Ascending aorta (tissue), 2 donors: ENCODE results near the gene IL32. TPM values are rescaled to one million over a fixed set of nuclear protein-coding genes. Genes with fewer than 3 reads are reported as not detected.

ENCODE experiments used
- DNase-seq, 2 donors: peaks; one replicate each; pipeline ENCODE4 v3.0.0-alpha.2; 2019; ENCODE audit warnings: low spot score in 2 of 2
- H3K27ac ChIP-seq, 2 donors: fragments of 200-600 bp; sonication (generic); one replicate each; pipeline ENCODE4 v1.5.1; 2016 to 2017; ENCODE audit warnings: mild to moderate bottlenecking in 1 of 2
- H3K27me3 ChIP-seq: fragments of 200-600 bp; sonication (generic); one replicate; pipeline ENCODE4 v1.5.1; 2017
- H3K36me3 ChIP-seq, 2 donors: fragments of 200-600 bp; sonication (generic); one replicate each; pipeline ENCODE4 v1.5.1; 2016
- H3K4me1 ChIP-seq, 2 donors: fragments of 200-600 bp; sonication (generic); one replicate each; pipeline ENCODE4 v1.5.1; 2016 to 2017; ENCODE audit warnings: mild to moderate bottlenecking in 1 of 2
- H3K4me3 ChIP-seq, 2 donors: fragments of 200-600 bp; sonication (generic); one replicate each; pipeline ENCODE4 v1.5.1; 2016 to 2017; ENCODE audit warnings: mild to moderate bottlenecking in 1 of 2
- H3K9me3 ChIP-seq, 2 donors: fragments of 200-600 bp; sonication (generic); one replicate each; pipeline ENCODE4 v1.5.1; 2016
- intact Hi-C: fragments of 100-400 bp; cut with DNase I; formaldehyde crosslinking; loops from one replicate; pipeline ENCODE4 v1.15.1; 2023
- total RNA-seq: library from RNA; depleted of rRNA; stranded (reverse); fragments of >200 nt; gene quantifications from one replicate; pipeline ENCODE4 v1.1.0, GENCODE V29; 2016
- TF ChIP-seq, protein P1 (sequence below), 3 experiments: fragments of 200-600 bp in 2 of 3; fragments of 450-650 bp in 1 of 3; sonication (generic) in 2 of 3; IDR thresholded peaks; one replicate each; pipeline ENCODE4 v1.5.1; 2016 to 2019; ENCODE audit warnings: antibody characterized with exemption in 3 of 3, mild to moderate bottlenecking in 1 of 3, moderate library complexity in 1 of 3

Gene IL32
- total RNA-seq, 1 donor from 2014 or later, result 139 TPM

DNA sequence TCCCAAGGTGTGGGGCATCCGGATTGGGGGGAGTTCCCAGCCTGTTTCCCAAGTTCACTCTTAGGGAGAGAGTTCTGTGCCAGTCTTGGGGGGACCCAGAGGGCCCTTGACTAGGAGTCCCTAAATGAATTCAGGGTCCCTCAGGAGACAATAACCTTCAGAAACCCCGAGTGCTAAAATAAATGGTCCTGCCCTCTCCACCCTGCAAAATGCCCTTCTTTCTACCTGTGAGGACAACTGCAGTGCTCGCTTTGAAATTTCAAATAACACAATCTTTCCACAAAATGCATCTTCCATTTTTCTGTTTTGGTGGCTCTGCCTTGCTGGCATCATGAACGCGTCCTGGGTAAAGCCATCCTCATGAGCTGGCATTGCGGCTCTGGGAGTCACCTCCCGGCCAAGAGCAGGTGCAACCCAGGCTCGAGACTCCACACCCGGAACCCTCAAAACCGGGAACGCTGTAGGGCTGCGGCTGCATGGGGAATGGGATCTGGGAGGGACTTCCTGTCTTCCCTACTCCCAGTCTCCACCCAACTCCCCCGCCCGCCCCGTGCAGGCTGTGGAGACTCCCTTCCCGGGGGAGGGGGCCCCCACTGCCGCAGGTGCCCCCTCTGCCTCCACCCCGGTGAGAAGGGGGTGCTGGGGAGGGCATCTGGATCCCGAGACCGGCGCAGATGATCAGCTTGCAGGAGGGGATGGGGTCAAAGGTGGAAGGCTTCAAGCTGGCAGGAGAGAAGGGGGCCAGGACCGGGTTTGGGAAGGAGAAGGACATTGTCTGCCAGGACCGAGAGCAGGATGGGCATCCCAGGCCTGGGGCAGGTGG, 46.8 kb downstream of the IL32 start, which contains the start of gene ZNF205:
TSS of gene ZNF205 (plus strand) at position 529 of the 823 bp plus-strand sequence. CDS start 845 bp downstream, outside the sequence.
- Histone ChIP-seq H3K27me3 (no peaks in the 10 kb centered on the region), H3K27ac (peak within 1 kb of the TSS; percentile 8 to 42), H3K36me3 (peaks cover 16 to 22% of the 10 kb centered on the region in 2 donors), H3K4me3 (peak within 1 kb of the TSS; percentile 62 to 84), H3K9me3 (no peaks in the 10 kb centered on the region), H3K4me1 (peaks cover under 1 to 15% of the 10 kb centered on the region in 2 donors)
- TF ChIP-seq, protein P1, sequence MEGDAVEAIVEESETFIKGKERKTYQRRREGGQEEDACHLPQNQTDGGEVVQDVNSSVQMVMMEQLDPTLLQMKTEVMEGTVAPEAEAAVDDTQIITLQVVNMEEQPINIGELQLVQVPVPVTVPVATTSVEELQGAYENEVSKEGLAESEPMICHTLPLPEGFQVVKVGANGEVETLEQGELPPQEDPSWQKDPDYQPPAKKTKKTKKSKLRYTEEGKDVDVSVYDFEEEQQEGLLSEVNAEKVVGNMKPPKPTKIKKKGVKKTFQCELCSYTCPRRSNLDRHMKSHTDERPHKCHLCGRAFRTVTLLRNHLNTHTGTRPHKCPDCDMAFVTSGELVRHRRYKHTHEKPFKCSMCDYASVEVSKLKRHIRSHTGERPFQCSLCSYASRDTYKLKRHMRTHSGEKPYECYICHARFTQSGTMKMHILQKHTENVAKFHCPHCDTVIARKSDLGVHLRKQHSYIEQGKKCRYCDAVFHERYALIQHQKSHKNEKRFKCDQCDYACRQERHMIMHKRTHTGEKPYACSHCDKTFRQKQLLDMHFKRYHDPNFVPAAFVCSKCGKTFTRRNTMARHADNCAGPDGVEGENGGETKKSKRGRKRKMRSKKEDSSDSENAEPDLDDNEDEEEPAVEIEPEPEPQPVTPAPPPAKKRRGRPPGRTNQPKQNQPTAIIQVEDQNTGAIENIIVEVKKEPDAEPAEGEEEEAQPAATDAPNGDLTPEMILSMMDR (IDR thresholded peaks at IDR 0.05), result no peak
- intact Hi-C loops, result no loop called here
- peak in 1 of 2 donors; percentile 84 for DNase-seq

DNA sequence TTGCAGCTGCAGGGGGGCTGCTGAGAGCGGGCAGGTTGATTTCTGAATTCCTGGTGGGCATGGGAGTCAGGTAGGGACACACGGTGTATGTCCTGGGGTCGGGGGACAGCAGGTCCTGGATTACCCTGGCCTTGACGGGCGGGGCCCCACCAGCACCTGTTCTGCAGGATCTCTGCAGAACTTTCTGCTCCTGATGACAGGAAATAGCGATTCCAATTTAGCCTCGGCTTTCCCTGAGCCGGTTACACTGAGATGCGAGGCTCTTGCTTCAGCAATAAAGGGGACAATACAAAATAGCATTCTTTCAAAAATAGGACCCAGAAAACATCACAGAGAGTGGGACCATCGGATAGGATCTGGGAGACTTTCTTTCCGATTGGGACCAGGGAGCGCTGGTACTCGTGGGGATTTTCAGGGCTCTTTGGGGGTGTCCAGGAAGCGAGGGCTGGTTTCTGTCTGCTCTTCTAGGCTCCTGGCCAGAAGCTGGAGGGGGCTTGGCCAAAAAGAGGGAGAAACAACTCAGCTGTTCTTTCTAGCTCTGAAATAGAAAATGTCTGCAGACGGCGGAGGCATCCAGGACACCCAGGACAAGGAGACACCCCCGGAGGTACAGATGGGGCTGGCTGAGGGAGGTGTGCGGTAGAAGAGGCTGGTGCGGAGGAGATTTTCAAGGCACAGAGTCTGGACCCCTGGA, 47.6 kb downstream of the IL32 start:
- no peaks in the 10 kb centered on the region for H3K9me3 ChIP-seq
- DNase-seq, result no peak
- H3K4me3 ChIP-seq, result peak overlapping the region; percentile 62 to 84
- peak overlapping the region in 1 of 2 donors; percentile 42 for H3K27ac ChIP-seq
- H3K4me1 ChIP-seq, result peaks cover 0 to 15% of the 10 kb centered on the region in 2 donors
- peaks cover 17 to 25% of the 10 kb centered on the region in 2 donors for H3K36me3 ChIP-seq
- intact Hi-C loops, result no loop called here
- no peaks in the 10 kb centered on the region for H3K27me3 ChIP-seq
- TF ChIP-seq, protein P1 (IDR thresholded peaks at IDR 0.05), result no peak

DNA sequence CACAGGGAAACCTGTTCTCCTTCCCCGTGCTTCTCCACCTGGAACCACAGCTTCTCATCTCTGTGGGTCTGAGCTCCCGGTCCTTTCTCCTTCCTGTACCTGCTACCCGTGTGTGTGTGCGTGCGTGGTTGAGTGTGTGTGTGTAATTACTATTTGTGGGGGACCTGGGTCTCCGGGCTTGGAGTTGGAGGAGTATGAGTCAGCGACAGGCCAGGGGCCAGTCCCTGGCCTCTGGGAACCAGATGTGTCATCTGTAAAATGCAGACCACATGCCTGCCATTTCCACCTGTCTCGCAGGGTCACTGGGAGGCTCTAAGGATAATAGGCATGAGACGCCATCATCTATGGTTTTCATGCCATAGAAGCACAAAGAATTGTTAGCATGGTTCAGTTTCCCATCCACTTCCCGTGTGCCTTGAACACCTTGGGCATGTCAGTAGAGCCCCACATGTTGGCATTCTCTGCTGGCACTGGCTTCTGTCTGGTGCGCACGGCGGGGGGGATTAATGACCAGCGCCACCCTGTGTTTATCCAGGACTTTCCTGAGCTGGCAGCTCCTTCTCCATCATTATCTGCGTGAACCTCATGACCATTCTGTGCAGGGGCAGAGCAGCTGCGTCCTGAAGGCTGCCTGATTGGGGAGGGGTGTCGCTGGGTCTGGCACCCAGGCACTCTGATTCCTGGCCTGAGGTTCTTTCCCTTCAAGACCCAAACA, 48.5 kb downstream of the IL32 start:
- no peak for DNase-seq
- peak overlapping the region; percentile 62 to 84 for H3K4me3 ChIP-seq
- intact Hi-C loops, result no loop called here
- no peak overlapping the region for H3K27ac ChIP-seq
- no peaks in the 10 kb centered on the region for H3K9me3 ChIP-seq
- H3K4me1 ChIP-seq, result peaks cover 0 to 15% of the 10 kb centered on the region in 2 donors
- TF ChIP-seq, protein P1 (IDR thresholded peaks at IDR 0.05), result no peak
- no peaks in the 10 kb centered on the region for H3K27me3 ChIP-seq
- H3K36me3 ChIP-seq, result peaks cover 25 to 34% of the 10 kb centered on the region in 2 donors

DNA sequence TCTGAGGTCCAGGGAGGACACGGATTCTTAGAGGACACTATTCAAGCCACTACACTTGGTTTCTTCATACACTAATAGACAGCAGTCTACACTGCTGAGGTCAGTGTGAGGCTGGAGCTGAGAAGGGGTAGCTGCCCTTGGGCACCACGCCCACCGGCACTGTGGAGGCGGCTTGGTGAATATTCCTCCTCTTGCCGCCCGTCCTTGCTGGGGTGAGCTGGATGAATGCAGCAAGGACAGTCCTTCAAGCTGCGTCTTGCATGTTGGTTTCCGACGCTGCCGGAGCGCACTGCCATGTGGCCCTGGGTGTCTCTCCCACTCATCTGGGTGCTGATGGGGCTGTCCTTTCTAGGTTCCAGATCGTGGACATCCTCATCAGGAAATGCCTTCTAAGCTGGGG, 49.6 kb downstream of the IL32 start:
- Histone ChIP-seq H3K36me3 (peaks cover 35 to 44% of the 10 kb centered on the region in 2 donors), H3K4me3 (no peak overlapping the region), H3K27ac (no peak overlapping the region), H3K9me3 (no peaks in the 10 kb centered on the region), H3K27me3 (no peaks in the 10 kb centered on the region), H3K4me1 (peaks cover 0 to 15% of the 10 kb centered on the region in 2 donors)
- TF ChIP-seq, protein P1 (IDR thresholded peaks at IDR 0.05), result no peak
- intact Hi-C loops, result no loop called here
- DNase-seq, result no peak

DNA sequence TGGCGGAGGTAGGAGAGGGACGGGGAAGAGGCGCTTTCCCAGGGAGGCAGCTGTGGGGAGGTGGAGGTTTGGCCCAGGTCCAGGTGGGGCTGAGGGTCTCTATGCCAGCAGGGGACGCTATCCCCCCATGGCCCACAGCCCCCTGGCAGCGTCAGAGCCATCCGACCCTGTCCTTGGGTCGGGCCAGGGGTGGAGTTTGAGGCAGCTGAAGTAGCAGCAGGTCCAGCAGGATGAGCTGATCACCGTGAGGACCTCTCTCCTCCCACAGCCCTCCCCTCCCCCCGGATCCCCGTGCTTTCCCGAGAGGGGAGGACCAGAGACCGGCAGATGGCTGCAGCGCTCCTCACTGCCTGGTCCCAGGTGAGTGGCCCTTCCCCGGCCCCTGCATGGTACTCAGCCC, 50.1 kb downstream of the IL32 start:
- intact Hi-C loops, result no loop called here
- no peaks in the 10 kb centered on the region for H3K9me3 ChIP-seq
- peaks cover 0 to 15% of the 10 kb centered on the region in 2 donors for H3K4me1 ChIP-seq
- DNase-seq, result no peak
- TF ChIP-seq, protein P1 (IDR thresholded peaks at IDR 0.05), result no peak
- no peak overlapping the region for H3K27ac ChIP-seq
- no peaks in the 10 kb centered on the region for H3K27me3 ChIP-seq
- H3K4me3 ChIP-seq, result no peak overlapping the region
- peaks cover 38 to 49% of the 10 kb centered on the region in 2 donors for H3K36me3 ChIP-seq
